ENCODE results near the gene ESYT2.

- no peak for TF ChIP-seq POLR2AphosphoS5 (IDR thresholded peaks at IDR 0.05)
- TF ChIP-seq CTCF (IDR thresholded peaks at IDR 0.05) = no peak
- no peak for TF ChIP-seq POLR2A (IDR thresholded peaks at IDR 0.05)
- TF ChIP-seq EP300 (IDR thresholded peaks at IDR 0.05) = no peak
These were observed 3.7 kb upstream of the ESYT2 start for GRCh38 chr7:158832994-158833393.
